HepG2 (cell line): ENCODE measurements around the gene SYNE2. TPM values are rescaled to one million over a fixed set of nuclear protein-coding genes. Genes with fewer than 3 reads are reported as not detected.

Experiments used
- ARID5B ChIP-seq: IDR thresholded peaks from 2 replicates; pipeline ENCODE4 v1.4.0; 2020; ENCODE audit warnings: mild to moderate bottlenecking, missing genetic modification reagents
- ATF4 ChIP-seq, 2 experiments: fragments of 450-650 bp in 1 of 2; sonication (generic) in 1 of 2; formaldehyde crosslinking; IDR thresholded peaks; 2 replicates each; pipeline versions ENCODE4 v1.5.0 to v1.8.0; 2020 to 2022; ENCODE audit warnings: mild to moderate bottlenecking in 1 of 2, missing genetic modification reagents in 1 of 2
- CENPX ChIP-seq: sonication (generic); formaldehyde crosslinking; IDR thresholded peaks from 2 replicates; pipeline ENCODE4 v1.9.0; 2021; ENCODE audit warnings: mild to moderate bottlenecking, missing genetic modification reagents, moderate library complexity
- DNMT1 ChIP-seq: sonication (generic); formaldehyde crosslinking; IDR thresholded peaks from 2 replicates; pipeline ENCODE4 v1.5.1; 2020; ENCODE audit warnings: mild to moderate bottlenecking, missing genetic modification reagents
- EP300 ChIP-seq, 3 experiments: sonication (generic) in 1 of 3; formaldehyde crosslinking in 1 of 3; IDR thresholded peaks; 2 replicates each; pipeline versions ENCODE4 v1.5.1 to v1.6.1; 2011 to 2020; ENCODE audit warnings: low read depth in 2 of 3, low read length in 2 of 3, borderline replicate concordance in 1 of 3, improper control_type of control experiment in 1 of 3, mild to moderate bottlenecking in 1 of 3, missing genetic modification reagents in 1 of 3, moderate library complexity in 1 of 3
- FOXM1 ChIP-seq: sonication (generic); formaldehyde crosslinking; IDR thresholded peaks from 2 replicates; pipeline ENCODE4 v1.5.0; 2020; ENCODE audit warnings: missing genetic modification reagents
- HOXA3 ChIP-seq: sonication (generic); formaldehyde crosslinking; IDR thresholded peaks from 2 replicates; pipeline ENCODE4 v1.5.0; 2020; ENCODE audit warnings: missing genetic modification reagents
- IKZF4 ChIP-seq: sonication (generic); formaldehyde crosslinking; IDR thresholded peaks from 2 replicates; pipeline ENCODE4 v1.5.1; 2020; ENCODE audit warnings: borderline replicate concordance, mild to moderate bottlenecking, low read depth, missing genetic modification reagents; ENCODE audit errors: not compliant biosample characterization
- NPAS2 ChIP-seq: sonication (generic); formaldehyde crosslinking; IDR thresholded peaks from 2 replicates; pipeline ENCODE4 v1.8.0; 2022; ENCODE audit warnings: mild to moderate bottlenecking, missing genetic modification reagents, borderline replicate concordance
- RBFOX2 ChIP-seq: fragments of 200-400 bp; formaldehyde crosslinking; IDR thresholded peaks from 2 replicates; pipeline ENCODE4 v1.6.1; 2017; ENCODE audit warnings: low read depth, mild to moderate bottlenecking, low read length
- SOX13 ChIP-seq, 3 experiments: fragments of 450-650 bp in 1 of 3; sonication (generic) in 1 of 3; formaldehyde crosslinking in 1 of 3; IDR thresholded peaks in 2 of 3; conservative IDR thresholded peaks in 1 of 3; 2 replicates each; pipeline versions ENCODE4 v1.5.0 to v1.6.1; 2016 to 2020; ENCODE audit warnings: antibody characterized with exemption in 1 of 3, mild to moderate bottlenecking in 1 of 3, missing compliant biosample characterization in 1 of 3, missing genetic modification reagents in 1 of 3, moderate library complexity in 1 of 3
- SOX5 ChIP-seq: IDR thresholded peaks from 2 replicates; pipeline ENCODE4 v1.6.1; 2016; ENCODE audit warnings: borderline replicate concordance
- SUZ12 ChIP-seq: fragments of 150-350 bp; IDR thresholded peaks from 2 replicates; pipeline ENCODE4 v1.6.1; 2014; ENCODE audit warnings: low read depth, low read length
- TCF7L2 ChIP-seq: IDR thresholded peaks from 2 replicates; pipeline ENCODE4 v1.6.1; 2011; ENCODE audit warnings: mild to moderate bottlenecking, low read depth, low read length, moderate library complexity
- ZBTB49 ChIP-seq: sonication (generic); formaldehyde crosslinking; IDR thresholded peaks from 2 replicates; pipeline ENCODE4 v1.4.0; 2020; ENCODE audit warnings: missing genetic modification reagents, borderline replicate concordance
- ZNF101 ChIP-seq: sonication (generic); formaldehyde crosslinking; IDR thresholded peaks from 2 replicates; pipeline ENCODE4 v1.4.0; 2020; ENCODE audit warnings: mild to moderate bottlenecking, low read depth, missing genetic modification reagents, borderline replicate concordance
- ZNF446 ChIP-seq: sonication (generic); formaldehyde crosslinking; IDR thresholded peaks from 2 replicates; pipeline ENCODE4 v1.5.0; 2020; ENCODE audit warnings: mild to moderate bottlenecking, missing genetic modification reagents
- ZNF605 ChIP-seq: sonication (generic); formaldehyde crosslinking; IDR thresholded peaks from 2 replicates; pipeline ENCODE4 v1.8.0; 2022; ENCODE audit warnings: mild to moderate bottlenecking, missing genetic modification reagents
- ZNF839 ChIP-seq: sonication (generic); formaldehyde crosslinking; IDR thresholded peaks from 2 replicates; pipeline ENCODE4 v1.4.0; 2020; ENCODE audit warnings: missing genetic modification reagents, mild to moderate bottlenecking, borderline replicate concordance
- polyA plus RNA-seq, 8 experiments: library from polyadenylated mRNA; depleted of rRNA in 3 of 8; stranded (reverse) in 7 of 8; unstranded in 1 of 8; fragments of >200 nt; fragmentation: Illumina TruSeq in 4 of 8; extraction: Trizol in 4 of 8; gene quantifications; 2 replicates each; pipeline versions ENCODE4 v1.2.1 to v1.2.3, GENCODE V29; 2011 to 2016; ENCODE audit warnings: low read depth in 4 of 8, missing spikeins in 1 of 8, mixed read lengths in 1 of 8; ENCODE audit not compliant: insufficient read depth in 1 of 8
- total RNA-seq, 5 experiments: library from RNA; depleted of rRNA; stranded (reverse); fragments of >200 nt; fragmentation: Illumina TruSeq; extraction: Trizol; gene quantifications; 2 replicates each; pipeline ENCODE4 v1.2.3, GENCODE V29; 2016; ENCODE audit warnings: low read depth in 1 of 5
- TF ChIP-seq, protein P1 (sequence below): IDR thresholded peaks from 2 replicates; pipeline ENCODE4 v1.6.1; 2016; ENCODE audit warnings: low read depth, borderline replicate concordance

The SYNE2 gene
- total and polyA plus RNA-seq, 2 of the 13 experiments (the other 11 are each of a cell fraction or from before 2014, with no cell fraction given): 6.2 to 13.3 TPM

GRCh38 chr14:63922696-63923421 is 70.1 kb downstream of the SYNE2 start (continued):
- TF ChIP-seq ZBTB49 (CRISPR knock-in tag) (no peak), ZNF101 (CRISPR knock-in tag) (no peak), ZNF839 (CRISPR knock-in tag) (no peak), HOXA3 (CRISPR knock-in tag) (no peak), CENPX (no peak), NPAS2 (CRISPR knock-in tag) (no peak), FOXM1 (CRISPR knock-in tag) (no peak), SUZ12 (no peak), ATF4 (CRISPR knock-in tag; IDR thresholded peaks at IDR 0.05) (no peak), ARID5B (CRISPR knock-in tag) (peak; percentile 74), IKZF4 (CRISPR knock-in tag) (no peak), SOX13 (IDR thresholded peaks at IDR 0.05) (no peak), SOX13 (CRISPR knock-in tag; conservative IDR thresholded peaks at IDR 0.05 in 1 of 2, IDR thresholded peaks at IDR 0.05 in 1 of 2) (peak in 1 of 2 experiments; percentile 75; a peak in 2 of 4 replicates), ZNF446 (no peak), SOX5 (CRISPR knock-in tag) (peak; percentile 60), TCF7L2 (no peak), EP300 (IDR thresholded peaks at IDR 0.05; ENCODE audit: low read depth in 2 of 2, low read length in 2 of 2) (peak in 1 of 2 experiments; percentile 41; a peak in 1 of 4 replicates), EP300 (CRISPR knock-in tag; IDR thresholded peaks at IDR 0.05; ENCODE audit: borderline replicate concordance) (no peak), RBFOX2 (no peak), DNMT1 (CRISPR knock-in tag) (no peak), ZNF605 (no peak)
- TF ChIP-seq, protein P1, sequence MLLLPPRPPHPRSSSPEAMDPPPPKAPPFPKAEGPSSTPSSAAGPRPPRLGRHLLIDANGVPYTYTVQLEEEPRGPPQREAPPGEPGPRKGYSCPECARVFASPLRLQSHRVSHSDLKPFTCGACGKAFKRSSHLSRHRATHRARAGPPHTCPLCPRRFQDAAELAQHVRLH (CRISPR knock-in tag): no peak
